ENCODE data around the gene ZDHHC6.

Gene ZDHHC6

GRCh38 chr10:112490545-112490944, 43.8 kb upstream of the ZDHHC6 start:
- Histone ChIP-seq H2AFZ (ENCODE audit: low read length) (no peak overlapping the region), H3K27ac (ENCODE audit: low read length) (no peak overlapping the region), H3K4me2 (ENCODE audit: low read depth, low read length) (no peak overlapping the region), H3K9me2 (replicated peaks; ENCODE audit: insufficient read depth, low read length) (no peaks in the 10 kb centered on the region), H3K4me3 (ENCODE audit: low read length) (no peak overlapping the region), H4K20me1 (ENCODE audit: insufficient read depth, low read length) (no peaks in the 10 kb centered on the region), H3K9ac (ENCODE audit: low read length) (no peak overlapping the region), H3K9me3 (replicated peaks; ENCODE audit: insufficient read depth, low read length) (no peaks in the 10 kb centered on the region), H3K27me3 (replicated peaks; ENCODE audit: insufficient read depth, low read length) (no peaks in the 10 kb centered on the region), H3F3A (ENCODE audit: insufficient read depth, low read length) (no peaks in the 10 kb centered on the region), H3K36me3 (replicated peaks; ENCODE audit: insufficient read depth, low read length) (no peaks in the 10 kb centered on the region), H3K79me2 (ENCODE audit: low read length) (no peaks in the 10 kb centered on the region), H3K4me1 (ENCODE audit: low read length) (no peaks in the 10 kb centered on the region)
- TF ChIP-seq EZH2 (optimal IDR thresholded peaks at IDR 0.05; ENCODE audit: low read depth, low read length) (no peak), EZH2phosphoT487 (IDR thresholded peaks at IDR 0.05; ENCODE audit: low read length) (no peak), CTCF (IDR thresholded peaks at IDR 0.05; ENCODE audit: low read length) (no peak)
- no peak for DNase-seq

GRCh38 chr10:112487964-112488363, 41.2 kb upstream of the ZDHHC6 start:
- TF ChIP-seq CTCF (IDR thresholded peaks at IDR 0.05; ENCODE audit: low read length) (no peak), EZH2 (optimal IDR thresholded peaks at IDR 0.05; ENCODE audit: low read depth, low read length) (no peak), EZH2phosphoT487 (IDR thresholded peaks at IDR 0.05; ENCODE audit: low read length) (no peak)

GRCh38 chr10:112484399-112484798, 37.7 kb upstream of the ZDHHC6 start:
- Histone ChIP-seq H3K4me2 (ENCODE audit: low read depth, low read length) (no peak overlapping the region), H4K20me1 (ENCODE audit: insufficient read depth, low read length) (no peaks in the 10 kb centered on the region), H2AFZ (ENCODE audit: low read length) (no peak overlapping the region), H3K4me3 (ENCODE audit: low read length) (no peak overlapping the region), H3K27me3 (replicated peaks; ENCODE audit: insufficient read depth, low read length) (no peaks in the 10 kb centered on the region), H3K79me2 (ENCODE audit: low read length) (no peaks in the 10 kb centered on the region; the same call in 1 of the 2 replicates), H3K9me3 (replicated peaks; ENCODE audit: insufficient read depth, low read length) (no peaks in the 10 kb centered on the region), H3K36me3 (replicated peaks; ENCODE audit: insufficient read depth, low read length) (no peaks in the 10 kb centered on the region), H3K27ac (ENCODE audit: low read length) (no peak overlapping the region), H3F3A (ENCODE audit: insufficient read depth, low read length) (no peaks in the 10 kb centered on the region), H3K9ac (ENCODE audit: low read length) (no peak overlapping the region), H3K4me1 (ENCODE audit: low read length) (no peaks in the 10 kb centered on the region), H3K9me2 (replicated peaks; ENCODE audit: insufficient read depth, low read length) (no peaks in the 10 kb centered on the region)
- no peak for DNase-seq
- TF ChIP-seq EZH2phosphoT487 (IDR thresholded peaks at IDR 0.05; ENCODE audit: low read length) (no peak), CTCF (IDR thresholded peaks at IDR 0.05; ENCODE audit: low read length) (no peak), EZH2 (optimal IDR thresholded peaks at IDR 0.05; ENCODE audit: low read depth, low read length) (no peak)

More at GRCh38 chr10:112487964-112488363, 41.2 kb upstream of the ZDHHC6 start:
- DNase-seq, result no peak
- no peak overlapping the region for H3K4me3 ChIP-seq (ENCODE audit: low read length)
- no peak overlapping the region for H3K9ac ChIP-seq (ENCODE audit: low read length)
- H3K27ac ChIP-seq (ENCODE audit: low read length), result no peak overlapping the region
- H3K9me3 ChIP-seq (replicated peaks; ENCODE audit: insufficient read depth, low read length), result no peaks in the 10 kb centered on the region
- H2AFZ ChIP-seq (ENCODE audit: low read length), result no peak overlapping the region
- H3F3A ChIP-seq (ENCODE audit: insufficient read depth, low read length), result no peaks in the 10 kb centered on the region
- no peaks in the 10 kb centered on the region for H3K9me2 ChIP-seq (replicated peaks; ENCODE audit: insufficient read depth, low read length)
- no peak overlapping the region for H3K4me2 ChIP-seq (ENCODE audit: low read depth, low read length)
- no peaks in the 10 kb centered on the region for H3K36me3 ChIP-seq (replicated peaks; ENCODE audit: insufficient read depth, low read length)
- no peaks in the 10 kb centered on the region for H3K4me1 ChIP-seq (ENCODE audit: low read length)
- no peaks in the 10 kb centered on the region for H3K27me3 ChIP-seq (replicated peaks; ENCODE audit: insufficient read depth, low read length)
- no peaks in the 10 kb centered on the region for H4K20me1 ChIP-seq (ENCODE audit: insufficient read depth, low read length)
- H3K79me2 ChIP-seq (ENCODE audit: low read length), result no peaks in the 10 kb centered on the region
